Kasumi-1 (cell line): ENCODE measurements around the gene CTNNA2.

Experiments
- DNase-seq, 2 experiments: peaks; one replicate each; lab custom pipeline; 2025; lab: John Stamatoyannopoulos, UW

Gene CTNNA2

GRCh38 chr2:79857888-79858287 is 345.0 kb downstream of the CTNNA2 start:
- no peak for DNase-seq

GRCh38 chr2:79860228-79861058 is 347.6 kb downstream of the CTNNA2 start:
- DNase-seq = peak; percentile 73

DNA sequence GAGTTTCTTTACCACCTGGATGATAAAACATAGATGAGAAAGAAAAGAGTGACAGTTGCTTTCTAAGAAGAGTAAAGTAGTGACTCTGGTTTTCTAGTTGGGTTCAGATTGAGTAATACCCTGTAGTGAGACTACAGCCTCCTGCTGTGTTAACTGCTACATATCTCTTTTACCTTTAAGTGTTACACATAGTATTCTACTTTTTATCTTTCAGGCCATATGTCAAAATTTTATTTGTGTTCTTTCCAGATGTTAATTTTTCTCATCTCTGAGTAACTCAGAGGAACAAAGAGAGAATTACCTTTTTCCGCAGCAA is 348.2 kb downstream of the CTNNA2 start:
- no peak for DNase-seq

DNA sequence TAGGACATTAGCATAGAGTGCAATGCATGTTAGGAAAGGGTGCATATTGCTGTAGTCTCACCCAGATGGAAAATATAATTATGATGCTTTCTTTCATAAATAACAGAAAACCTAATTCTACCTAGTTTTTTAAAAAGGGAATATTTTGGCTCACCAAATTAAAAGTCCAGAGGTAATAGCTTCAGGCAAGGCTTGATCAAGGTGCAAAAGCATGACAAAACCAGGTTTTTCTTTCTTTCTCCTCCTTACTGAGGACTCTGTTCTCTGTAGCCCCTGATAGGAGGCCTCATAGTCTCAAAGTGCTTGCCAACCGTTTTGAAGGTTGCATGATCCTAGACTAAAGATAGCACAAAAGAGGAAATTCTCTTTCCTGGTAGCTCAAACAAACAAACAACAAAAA is 349.9 kb downstream of the CTNNA2 start:
- no peak for DNase-seq

GRCh38 chr2:79872656-79873055 is 359.8 kb downstream of the CTNNA2 start:
- DNase-seq = no peak

GRCh38 chr2:79874015-79874414 is 361.2 kb downstream of the CTNNA2 start:
- no peak for DNase-seq

DNA sequence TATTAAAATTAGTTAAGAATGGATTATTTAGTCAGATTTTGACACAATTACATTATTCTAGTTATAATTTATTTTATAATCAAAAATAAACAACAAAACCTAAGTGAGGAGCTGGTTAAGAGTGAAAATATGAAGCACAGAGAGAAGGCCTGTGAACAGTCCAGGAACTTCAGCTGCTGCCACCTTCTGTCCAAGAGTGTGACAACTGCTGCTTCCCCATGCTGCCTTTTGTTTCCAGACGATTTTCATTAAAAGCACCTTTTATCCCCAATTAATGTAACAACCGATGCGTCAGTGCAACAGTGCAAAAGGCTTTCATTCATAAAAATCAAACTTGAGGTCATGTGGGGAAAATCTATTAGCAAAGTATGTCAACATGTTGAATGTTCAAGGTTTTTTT is 363.6 kb downstream of the CTNNA2 start:
- peak; percentile 63 to 81 for DNase-seq

DNA sequence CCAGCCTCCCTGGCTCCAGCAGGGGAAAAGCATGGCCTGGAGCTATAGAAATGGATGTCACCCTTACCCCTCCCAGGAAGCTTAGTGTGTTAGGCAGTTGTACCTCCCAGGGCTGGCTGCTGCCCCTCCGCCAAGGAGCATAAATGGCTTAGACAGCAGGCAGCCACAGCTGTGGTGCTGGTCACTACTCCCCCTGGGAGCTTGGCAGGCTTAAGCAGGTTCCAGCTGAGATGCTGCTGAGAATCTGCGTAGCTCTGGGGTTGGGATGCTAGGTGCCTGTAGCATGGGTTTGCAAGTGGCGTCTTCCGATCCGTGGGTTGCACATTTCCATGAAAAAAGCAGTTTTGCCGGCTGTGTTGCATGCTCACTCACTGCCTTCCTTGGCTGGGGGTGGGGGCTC is 369.7 kb downstream of the CTNNA2 start:
- no peak for DNase-seq

DNA sequence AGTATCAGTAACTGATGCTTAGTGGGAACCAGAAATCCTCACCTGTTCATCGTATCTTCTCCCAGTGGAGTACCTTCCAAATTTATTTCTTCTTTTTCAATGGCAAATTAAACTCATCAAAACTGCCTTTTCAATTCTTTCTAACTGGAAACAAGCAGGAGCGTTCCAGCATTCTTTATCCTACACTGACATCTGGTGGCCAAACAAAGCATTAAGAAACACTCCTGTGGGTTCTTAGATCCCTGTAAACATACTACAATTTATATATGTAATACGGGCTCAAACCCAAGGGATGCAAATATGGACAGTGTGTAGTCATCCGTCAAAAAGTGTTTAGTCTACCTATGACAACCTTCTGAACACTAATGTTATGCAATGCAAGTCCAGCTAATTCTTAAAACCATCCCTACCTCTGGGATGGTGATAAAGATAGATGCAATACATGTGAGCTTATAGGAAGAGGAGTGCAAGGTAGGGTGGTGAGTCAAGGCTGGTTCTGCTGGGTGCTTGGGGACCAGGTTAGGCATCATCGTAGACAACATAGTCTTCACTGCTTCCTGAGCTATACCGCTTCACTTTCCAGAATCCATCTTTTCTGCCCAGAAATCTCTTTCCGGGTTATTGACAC is 375.0 kb downstream of the CTNNA2 start:
- DNase-seq = peak; percentile 59 to 83

DNA sequence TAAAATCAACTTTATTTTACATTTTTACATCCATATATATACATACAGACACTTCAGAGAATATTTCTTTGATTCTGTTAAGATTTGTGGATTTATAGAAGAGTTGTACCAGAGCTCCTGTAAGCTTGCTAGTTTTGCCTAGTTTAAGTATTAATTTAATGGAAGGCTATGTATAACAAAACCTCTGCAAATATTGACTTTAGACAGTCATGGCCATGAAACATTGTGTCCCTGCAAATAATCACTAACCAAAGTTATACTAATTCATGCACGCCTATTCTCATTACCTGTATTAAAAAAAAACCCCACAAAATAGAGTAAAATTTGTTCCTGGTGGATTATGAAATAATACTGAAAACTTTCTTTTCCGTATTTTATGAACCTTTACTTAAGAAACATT is 379.3 kb downstream of the CTNNA2 start:
- no peak for DNase-seq

DNA sequence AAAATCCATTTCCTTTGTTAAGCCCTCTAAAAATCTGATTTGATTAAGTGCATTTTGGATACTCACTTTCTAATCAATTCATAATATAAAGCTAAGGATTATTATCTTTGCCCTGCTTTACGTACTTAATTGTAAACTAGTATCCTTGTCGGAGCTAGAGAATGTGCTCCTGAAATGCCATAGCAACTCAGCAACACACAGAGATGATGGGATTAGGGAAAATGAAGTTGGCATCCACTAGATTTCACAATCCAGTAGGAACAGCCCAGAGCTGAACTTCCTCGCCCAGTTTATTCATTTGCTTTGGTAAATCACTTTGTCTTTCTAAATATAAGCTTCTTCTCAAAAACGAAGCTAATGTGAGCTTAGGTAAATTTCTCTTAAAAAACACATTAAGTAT is 386.3 kb downstream of the CTNNA2 start:
- no peak for DNase-seq

DNA sequence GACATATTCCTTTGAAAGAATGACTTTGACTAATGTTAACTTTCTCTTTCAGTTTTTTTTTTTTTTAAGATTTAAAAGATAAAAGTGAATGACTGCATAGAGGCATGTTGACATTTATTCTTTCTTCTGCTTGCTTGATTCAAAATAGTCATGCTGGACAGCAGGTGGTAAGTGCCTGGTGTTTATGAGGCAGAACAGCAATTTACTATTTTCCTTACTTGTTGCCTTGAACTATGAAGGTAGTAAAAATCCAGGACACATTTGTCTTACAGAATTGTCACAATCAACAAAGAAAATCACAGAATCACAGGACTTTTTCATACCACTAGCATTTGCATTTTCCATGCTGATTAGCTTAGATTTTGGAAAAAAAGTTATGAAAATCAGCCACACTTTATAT is 388.3 kb downstream of the CTNNA2 start:
- DNase-seq = no peak

- peak; percentile 33 to 36 for DNase-seq
These were observed 390.6 kb downstream of the CTNNA2 start for GRCh38 chr2:79903222-79904000.

- no peak for DNase-seq
These were observed 393.5 kb downstream of the CTNNA2 start for GRCh38 chr2:79906139-79906890.

GRCh38 chr2:79909521-79909920 is 396.7 kb downstream of the CTNNA2 start:
- no peak for DNase-seq

DNA sequence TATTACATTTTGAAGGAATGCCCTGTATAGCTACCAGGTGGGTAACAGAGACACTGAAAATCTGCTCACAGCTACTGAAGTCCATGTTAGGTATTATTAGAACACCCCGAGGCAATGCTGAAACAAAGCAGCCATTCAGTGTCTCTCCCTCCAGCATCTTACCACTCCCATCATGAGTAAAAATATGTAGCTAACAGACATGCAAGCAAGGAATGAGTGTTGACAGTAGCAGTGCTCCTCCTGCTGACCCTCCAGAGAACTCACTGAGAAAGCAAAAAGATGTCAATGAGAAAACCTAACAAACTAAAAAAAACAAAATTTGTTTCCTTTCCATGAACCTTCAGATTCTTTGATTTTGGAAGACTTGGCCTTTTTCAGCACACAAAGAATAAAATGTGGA is 397.8 kb downstream of the CTNNA2 start:
- DNase-seq = no peak

DNA sequence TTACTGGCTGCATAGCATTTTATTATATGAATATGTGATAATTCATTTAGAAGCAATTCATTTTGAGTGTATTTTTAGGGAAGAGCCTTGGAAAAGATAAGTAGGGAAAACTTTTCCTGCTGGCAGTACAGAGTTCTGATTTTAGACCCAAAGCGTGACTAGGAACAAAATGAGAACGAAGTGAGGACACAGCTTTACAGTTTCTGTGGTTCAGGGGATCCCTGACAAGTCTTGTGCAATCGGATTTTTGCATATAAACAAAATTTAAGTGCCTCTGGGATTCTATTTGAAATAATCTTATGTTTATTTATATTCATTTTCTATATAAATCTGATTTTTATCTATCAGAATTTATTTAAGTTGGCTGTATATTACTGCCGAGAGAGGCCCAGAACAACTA is 402.6 kb downstream of the CTNNA2 start:
- no peak for DNase-seq

DNA sequence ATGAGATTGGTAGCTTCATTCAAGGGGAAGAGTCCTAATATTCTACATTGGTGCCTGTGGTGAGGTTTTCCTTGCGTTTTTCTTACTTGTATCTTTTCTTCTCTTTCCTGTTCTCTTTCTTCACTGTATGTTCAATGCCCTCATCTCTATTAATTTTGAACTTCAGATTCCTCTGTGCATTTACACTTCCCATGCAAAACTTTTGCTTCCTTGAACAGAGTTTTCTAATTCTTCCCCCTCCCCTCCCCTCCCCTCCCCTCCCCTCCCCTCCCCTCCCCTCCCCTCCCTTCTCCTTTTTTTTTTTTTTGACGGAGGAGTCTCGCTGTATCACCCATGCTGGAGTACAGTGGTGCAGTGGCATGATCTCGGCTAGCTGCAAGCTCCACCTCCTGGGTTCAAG is 403.4 kb downstream of the CTNNA2 start:
- no peak for DNase-seq

DNA sequence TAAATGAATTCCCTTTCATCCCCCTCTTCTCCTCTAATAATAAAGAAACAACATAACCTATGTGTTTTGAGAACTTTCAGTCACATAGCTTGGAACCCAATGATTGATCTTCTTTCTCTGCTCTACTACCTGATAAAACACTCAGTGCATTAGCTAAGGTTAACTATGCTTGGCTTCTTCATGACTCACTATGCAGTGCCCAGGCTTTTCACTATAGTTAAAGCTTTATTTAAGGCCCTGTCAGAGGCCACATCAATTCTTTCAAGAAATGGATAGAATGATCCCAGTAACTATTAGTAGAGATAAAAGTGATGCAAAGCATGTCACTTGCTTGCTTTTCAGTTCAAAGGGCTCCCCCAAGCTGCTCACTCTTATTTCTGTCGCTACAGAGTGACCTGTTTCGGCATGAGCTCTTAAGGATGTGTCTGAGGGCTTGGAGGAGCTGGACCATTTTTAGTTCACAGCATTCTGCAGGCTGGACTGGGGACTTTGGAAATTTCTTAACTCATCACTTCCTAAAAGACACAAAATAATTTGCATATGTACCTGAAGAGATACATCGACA is 407.7 kb downstream of the CTNNA2 start:
- DNase-seq = no peak

DNA sequence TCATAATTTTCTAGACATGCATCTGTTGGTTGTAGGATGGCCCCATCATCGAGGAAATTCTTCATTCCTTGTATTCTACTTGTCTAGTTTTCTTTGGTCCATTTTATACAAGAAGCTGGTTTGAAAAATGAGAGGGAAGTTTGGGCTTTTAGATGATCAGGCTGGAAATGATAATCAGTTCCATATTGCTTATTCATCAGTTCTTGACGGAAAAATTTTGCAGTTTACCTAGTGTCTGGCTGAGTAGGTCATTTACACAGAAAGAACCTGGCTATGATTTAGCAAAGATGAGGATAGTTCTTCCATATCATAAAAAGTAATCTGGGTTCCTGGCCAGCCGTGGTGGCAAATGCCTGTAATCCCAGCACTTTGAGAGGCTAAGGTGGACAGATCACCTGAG is 416.8 kb downstream of the CTNNA2 start:
- no peak for DNase-seq

DNA sequence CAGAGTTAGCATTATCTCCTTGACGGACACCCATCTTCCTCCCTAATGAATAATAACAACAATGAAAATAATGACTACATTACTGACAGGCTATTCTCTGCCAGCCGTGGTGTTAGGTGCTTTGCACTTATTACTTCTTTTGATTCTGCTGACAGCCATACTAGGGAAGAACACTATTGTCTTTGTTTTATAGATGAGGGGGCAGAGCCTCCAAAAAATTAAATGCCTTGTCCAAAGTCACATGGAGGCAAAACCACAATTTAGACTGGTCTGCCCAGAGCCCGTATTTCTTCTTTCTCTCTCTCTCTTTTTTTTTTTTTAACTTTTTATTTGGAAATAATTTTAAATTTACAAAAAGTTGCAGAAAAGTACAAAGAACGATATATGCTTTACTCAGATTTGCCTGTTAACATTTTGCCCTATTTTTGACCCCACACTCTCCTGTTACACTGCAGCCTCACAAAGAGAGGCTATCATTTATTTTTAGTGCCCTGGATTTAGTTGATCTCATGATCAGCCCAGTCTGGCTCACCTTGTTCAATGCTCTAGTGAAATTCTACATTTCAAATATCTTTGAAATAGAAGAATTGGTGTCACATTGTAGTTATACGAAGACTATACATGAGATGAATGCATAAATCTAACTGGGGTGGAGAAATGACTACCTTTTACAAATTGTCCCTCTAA is 422.3 kb downstream of the CTNNA2 start:
- DNase-seq = no peak
